ENCODE results near the gene CD302. TPM values are rescaled to one million over a fixed set of nuclear protein-coding genes. Genes with fewer than 3 reads are reported as not detected.

The CD302 gene
- polyA plus RNA-seq, 1 experiment, result 17.6 TPM

DNA sequence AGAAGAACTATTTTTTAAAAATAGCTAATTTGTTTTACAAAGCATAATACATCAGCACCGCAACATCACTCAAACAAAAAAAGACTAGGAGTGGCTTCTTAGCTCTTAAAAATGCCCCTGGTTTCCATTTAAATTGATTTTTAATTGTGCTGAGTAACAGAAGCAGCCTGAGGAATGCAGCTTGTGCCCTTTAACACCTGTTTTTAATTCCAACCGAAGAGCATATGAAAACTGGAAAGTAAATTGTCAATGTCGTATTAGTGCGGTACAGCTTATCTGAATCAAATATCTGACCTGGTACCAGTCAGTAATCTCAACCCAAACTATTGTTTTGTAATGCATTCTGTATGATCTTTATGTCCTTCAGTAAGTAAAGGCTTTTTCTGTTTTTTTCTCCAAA is 13.2 kb upstream of the CD302 start:
- no peak for DNase-seq (ENCODE audit: low read depth, low spot score)
- Histone ChIP-seq H3K27ac (ENCODE audit: low read depth, low read length) (no peak overlapping the region), H3K4me3 (ENCODE audit: low read depth, low read length) (no peak overlapping the region), H3K9me3 (ENCODE audit: control insufficient read depth, insufficient read depth, low read length) (no peaks in the 10 kb centered on the region), H3K27me3 (ENCODE audit: control insufficient read depth, insufficient read depth, low read length) (peaks cover 3% of the 10 kb centered on the region)
- TF ChIP-seq, protein P1, sequence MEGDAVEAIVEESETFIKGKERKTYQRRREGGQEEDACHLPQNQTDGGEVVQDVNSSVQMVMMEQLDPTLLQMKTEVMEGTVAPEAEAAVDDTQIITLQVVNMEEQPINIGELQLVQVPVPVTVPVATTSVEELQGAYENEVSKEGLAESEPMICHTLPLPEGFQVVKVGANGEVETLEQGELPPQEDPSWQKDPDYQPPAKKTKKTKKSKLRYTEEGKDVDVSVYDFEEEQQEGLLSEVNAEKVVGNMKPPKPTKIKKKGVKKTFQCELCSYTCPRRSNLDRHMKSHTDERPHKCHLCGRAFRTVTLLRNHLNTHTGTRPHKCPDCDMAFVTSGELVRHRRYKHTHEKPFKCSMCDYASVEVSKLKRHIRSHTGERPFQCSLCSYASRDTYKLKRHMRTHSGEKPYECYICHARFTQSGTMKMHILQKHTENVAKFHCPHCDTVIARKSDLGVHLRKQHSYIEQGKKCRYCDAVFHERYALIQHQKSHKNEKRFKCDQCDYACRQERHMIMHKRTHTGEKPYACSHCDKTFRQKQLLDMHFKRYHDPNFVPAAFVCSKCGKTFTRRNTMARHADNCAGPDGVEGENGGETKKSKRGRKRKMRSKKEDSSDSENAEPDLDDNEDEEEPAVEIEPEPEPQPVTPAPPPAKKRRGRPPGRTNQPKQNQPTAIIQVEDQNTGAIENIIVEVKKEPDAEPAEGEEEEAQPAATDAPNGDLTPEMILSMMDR (IDR thresholded peaks at IDR 0.05; ENCODE audit: low read depth, low read length), result no peak
- POLR2A ChIA-PET, result no interaction called here
- CTCF ChIA-PET, result no interaction called here

DNA sequence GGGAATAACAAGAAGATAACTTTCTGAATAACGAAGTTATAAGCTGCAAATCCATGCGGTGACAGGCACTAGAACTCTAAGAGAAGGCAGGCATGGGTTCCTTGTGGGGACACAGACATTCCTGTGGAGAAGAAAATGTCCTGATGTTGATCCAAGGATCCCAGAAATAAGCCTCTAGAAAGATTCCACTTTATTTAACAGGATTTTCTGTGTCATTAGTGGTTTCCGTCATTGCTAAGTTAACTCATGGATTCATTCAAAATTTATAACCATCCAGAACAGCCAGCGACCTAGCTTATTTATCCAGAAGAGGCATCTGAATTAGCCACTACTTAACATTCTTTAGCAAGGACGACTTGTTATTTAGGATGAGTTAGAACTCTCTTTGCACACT is 10.0 kb upstream of the CD302 start:
- POLR2A ChIA-PET, result no interaction called here
- DNase-seq (ENCODE audit: low read depth, low spot score), result no peak
- Histone ChIP-seq H3K9me3 (ENCODE audit: control insufficient read depth, insufficient read depth, low read length) (no peaks in the 10 kb centered on the region), H3K27ac (ENCODE audit: low read depth, low read length) (no peak overlapping the region), H3K4me3 (ENCODE audit: low read depth, low read length) (no peak overlapping the region), H3K27me3 (ENCODE audit: control insufficient read depth, insufficient read depth, low read length) (peaks cover 7% of the 10 kb centered on the region)
- TF ChIP-seq, protein P1 (IDR thresholded peaks at IDR 0.05; ENCODE audit: low read depth, low read length), result no peak
- CTCF ChIA-PET, result interaction anchor here (0.6 to 2.3 kb wide), 8 partner anchors 8 to 454 kb away, joined by 3 to 10 read pairs (median 4); partner anchors contain the start of gene CD302

DNA sequence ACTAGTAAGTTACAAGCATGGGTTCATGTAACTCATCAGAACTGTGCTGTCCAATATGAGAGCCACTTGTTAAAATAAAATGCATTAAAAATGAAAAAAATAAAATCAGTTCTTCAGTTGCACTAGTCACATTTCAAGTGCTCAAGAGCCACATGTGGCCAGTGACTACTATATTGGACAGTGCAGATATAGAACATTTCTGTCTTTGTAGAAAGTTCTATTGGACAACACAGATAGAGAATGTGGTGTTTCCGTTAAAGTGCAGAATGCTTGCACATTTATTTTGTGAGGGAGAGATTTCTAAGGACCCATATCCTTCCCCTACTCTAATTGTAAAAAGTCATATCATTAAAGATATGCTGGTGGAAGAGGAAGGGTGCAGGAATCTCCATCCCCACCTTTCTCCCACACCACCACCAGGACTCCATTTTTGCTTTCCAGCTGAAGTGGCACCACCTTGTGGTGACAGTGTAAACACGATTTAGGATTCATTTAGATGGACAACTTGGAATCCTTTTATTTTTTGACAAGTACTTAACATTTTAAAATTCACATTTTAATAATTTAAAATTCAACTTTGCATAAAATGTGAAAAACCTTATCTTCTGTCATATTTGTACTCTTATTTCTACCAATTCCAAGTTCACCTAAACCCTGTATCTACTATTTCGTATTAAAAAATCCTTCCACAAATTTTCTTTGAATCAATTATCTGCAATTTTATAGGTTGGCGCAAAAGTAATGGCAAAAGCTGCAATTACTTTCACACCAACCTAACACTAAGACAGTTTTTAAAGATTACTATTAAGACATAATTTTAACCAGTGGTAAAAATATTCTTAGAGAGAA is 9.4 kb upstream of the CD302 start:
- Histone ChIP-seq H3K27ac (ENCODE audit: low read depth, low read length) (no peak overlapping the region), H3K4me3 (ENCODE audit: low read depth, low read length) (no peak overlapping the region), H3K27me3 (ENCODE audit: control insufficient read depth, insufficient read depth, low read length) (peaks cover 6% of the 10 kb centered on the region), H3K9me3 (ENCODE audit: control insufficient read depth, insufficient read depth, low read length) (no peaks in the 10 kb centered on the region)
- CTCF ChIA-PET, result interaction anchor here (0.6 to 2.3 kb wide), 8 partner anchors 9 to 453 kb away, joined by 3 to 10 read pairs (median 4); partner anchors contain the start of gene CD302
- TF ChIP-seq, protein P1 (IDR thresholded peaks at IDR 0.05; ENCODE audit: low read depth, low read length), result peak; percentile 87
- no peak for DNase-seq (ENCODE audit: low read depth, low spot score)
- POLR2A ChIA-PET, result no interaction called here

DNA sequence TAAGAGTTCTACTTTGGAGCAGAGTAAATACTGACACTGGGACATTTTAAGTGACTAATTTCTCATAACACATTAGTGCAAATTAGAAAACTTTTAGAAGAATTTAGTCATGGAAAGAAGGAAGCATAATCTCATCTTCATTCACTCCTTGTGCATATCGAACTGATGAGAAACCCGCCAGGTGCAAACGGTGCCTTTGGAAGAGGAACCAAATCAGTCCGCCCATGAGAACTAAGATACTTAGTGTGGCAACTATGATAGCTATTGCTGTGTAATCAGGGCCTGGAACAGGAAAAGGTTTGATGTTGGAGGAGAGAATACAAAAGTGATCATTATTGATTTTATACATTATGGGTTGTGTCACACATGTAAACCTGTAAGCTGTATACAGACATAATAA is 6.9 kb upstream of the CD302 start:
- ChIA-PET CTCF (no interaction called here), POLR2A (no interaction called here)
- Histone ChIP-seq H3K9me3 (ENCODE audit: control insufficient read depth, insufficient read depth, low read length) (no peaks in the 10 kb centered on the region), H3K27ac (ENCODE audit: low read depth, low read length) (no peak overlapping the region), H3K27me3 (ENCODE audit: control insufficient read depth, insufficient read depth, low read length) (peaks cover 6% of the 10 kb centered on the region), H3K4me3 (ENCODE audit: low read depth, low read length) (no peak overlapping the region)
- TF ChIP-seq, protein P1 (IDR thresholded peaks at IDR 0.05; ENCODE audit: low read depth, low read length), result no peak
- DNase-seq (ENCODE audit: low read depth, low spot score), result no peak

DNA sequence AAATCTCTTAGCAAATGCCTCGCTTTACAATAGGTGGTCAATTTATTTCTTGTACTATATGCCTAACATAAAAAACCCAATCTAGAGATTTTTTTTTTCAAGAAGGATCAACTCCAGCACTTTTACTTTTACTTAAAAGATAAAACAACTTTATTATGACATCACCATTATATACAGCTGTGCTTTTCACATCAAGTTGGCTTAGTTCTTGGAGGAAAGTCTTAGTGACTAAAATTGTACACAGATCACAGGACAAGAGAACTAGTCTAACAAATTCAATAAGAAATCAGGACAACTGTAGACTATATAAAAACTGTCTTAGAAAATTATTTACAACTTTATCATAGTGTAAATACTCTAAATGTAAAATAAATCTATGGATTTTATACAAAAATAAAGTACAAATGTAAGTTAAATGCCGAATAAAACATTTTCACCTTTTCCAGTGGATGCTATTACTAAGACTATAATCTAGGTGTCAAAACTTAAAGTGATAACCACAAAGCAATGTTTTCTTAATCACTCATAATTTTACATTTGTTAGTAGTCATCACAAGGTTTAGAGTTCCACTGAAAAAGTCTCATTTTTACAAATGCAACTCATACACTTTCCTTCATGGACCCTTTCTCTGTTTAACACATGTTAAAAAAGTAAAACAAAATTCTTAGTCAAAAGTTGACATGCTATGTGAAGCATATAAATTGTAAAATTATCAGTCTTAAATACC is 5.4 kb upstream of the CD302 start:
- Histone ChIP-seq H3K27me3 (ENCODE audit: control insufficient read depth, insufficient read depth, low read length) (peaks cover 7% of the 10 kb centered on the region), H3K9me3 (ENCODE audit: control insufficient read depth, insufficient read depth, low read length) (no peaks in the 10 kb centered on the region), H3K27ac (ENCODE audit: low read depth, low read length) (no peak overlapping the region), H3K4me3 (ENCODE audit: low read depth, low read length) (no peak overlapping the region)
- DNase-seq (ENCODE audit: low read depth, low spot score), result no peak
- ChIA-PET CTCF (no interaction called here), POLR2A (no interaction called here)
- TF ChIP-seq, protein P1 (IDR thresholded peaks at IDR 0.05; ENCODE audit: low read depth, low read length), result no peak

Measured in AG04450 (cell line).